ENCODE measurements around the gene HCN3.
"Not testable (repeated sequence)": the region's sequence is repeated elsewhere in the genome, so short reads cannot be mapped to it uniquely, and the experiment has no call there.

The HCN3 gene

GRCh38 chr1:155277070-155277901 lies at the start of gene HCN3:
Gene HCN3 (plus strand): TSS chr1:155277463. CDS start chr1:155277591, 128 bp downstream.
- in situ Hi-C loops (cut with HindIII; ENCODE audit: low pct_unique_long_range_greater_than_20kb, low sequenced_read_pairs) = no loop called here
- DNase-seq (ENCODE audit: low read depth in 1 of 2, low spot score in 1 of 2) = peak; percentile 98
- TF ChIP-seq JUND (IDR thresholded peaks at IDR 0.05; ENCODE audit: low read depth) = no peak

DNA sequence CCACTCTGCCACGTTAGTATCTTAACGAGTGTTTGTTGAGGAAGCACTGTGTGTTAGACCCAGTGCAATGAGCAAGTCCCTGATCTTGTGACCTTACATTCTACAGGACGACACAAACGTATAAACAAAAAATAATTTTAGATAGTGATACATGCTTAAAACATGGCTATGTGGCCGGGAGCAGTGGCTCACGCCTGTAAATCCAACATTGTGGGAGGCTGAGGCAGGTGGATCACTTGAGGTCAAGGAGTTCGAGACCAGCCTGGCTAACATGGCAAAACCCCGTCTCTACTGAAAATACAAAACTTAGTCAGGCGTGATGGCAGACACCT lies 49.2 kb upstream of the HCN3 start:
- no peak for DNase-seq (ENCODE audit: low read depth in 1 of 2, low spot score in 1 of 2)
- in situ Hi-C loops (cut with HindIII; ENCODE audit: low pct_unique_long_range_greater_than_20kb, low sequenced_read_pairs) = no loop called here
- no peak for TF ChIP-seq JUND (IDR thresholded peaks at IDR 0.05; ENCODE audit: low read depth)

GRCh38 chr1:155231302-155231701 lies 46.0 kb upstream of the HCN3 start:
- in situ Hi-C loops (cut with HindIII; ENCODE audit: low pct_unique_long_range_greater_than_20kb, low sequenced_read_pairs); DNase-seq (ENCODE audit: low read depth in 1 of 2, low spot score in 1 of 2): not testable (repeated sequence)

GRCh38 chr1:155232001-155232978 lies 45.0 kb upstream of the HCN3 start:
- in situ Hi-C loops (cut with HindIII; ENCODE audit: low pct_unique_long_range_greater_than_20kb, low sequenced_read_pairs); DNase-seq (ENCODE audit: low read depth in 1 of 2, low spot score in 1 of 2): not testable (repeated sequence)

DNA sequence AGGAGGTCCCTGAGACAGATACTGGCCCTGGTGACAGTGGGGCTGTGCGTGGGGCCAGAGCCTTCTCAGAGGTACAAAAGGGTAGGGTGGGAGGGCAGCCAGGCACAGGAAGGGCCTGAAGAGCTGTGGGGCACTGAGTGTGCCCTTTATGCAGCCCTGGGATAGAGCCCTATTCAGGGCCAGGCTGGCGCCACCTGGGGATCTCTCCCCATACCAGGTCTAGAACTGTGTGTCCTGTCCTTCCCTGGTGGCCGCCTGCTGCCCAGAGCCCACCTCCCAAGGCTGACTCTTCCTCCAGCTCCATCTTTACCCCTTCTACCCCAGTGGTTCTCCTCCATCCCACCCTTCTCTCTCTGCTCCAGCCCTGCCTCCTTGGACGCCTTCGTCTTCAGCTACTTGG lies 43.8 kb upstream of the HCN3 start:
- DNase-seq (ENCODE audit: low read depth in 1 of 2, low spot score in 1 of 2); in situ Hi-C loops (cut with HindIII; ENCODE audit: low pct_unique_long_range_greater_than_20kb, low sequenced_read_pairs): not testable (repeated sequence)

GRCh38 chr1:155235375-155235774 lies 41.9 kb upstream of the HCN3 start:
- in situ Hi-C loops (cut with HindIII; ENCODE audit: low pct_unique_long_range_greater_than_20kb, low sequenced_read_pairs) = not testable (repeated sequence)

DNA sequence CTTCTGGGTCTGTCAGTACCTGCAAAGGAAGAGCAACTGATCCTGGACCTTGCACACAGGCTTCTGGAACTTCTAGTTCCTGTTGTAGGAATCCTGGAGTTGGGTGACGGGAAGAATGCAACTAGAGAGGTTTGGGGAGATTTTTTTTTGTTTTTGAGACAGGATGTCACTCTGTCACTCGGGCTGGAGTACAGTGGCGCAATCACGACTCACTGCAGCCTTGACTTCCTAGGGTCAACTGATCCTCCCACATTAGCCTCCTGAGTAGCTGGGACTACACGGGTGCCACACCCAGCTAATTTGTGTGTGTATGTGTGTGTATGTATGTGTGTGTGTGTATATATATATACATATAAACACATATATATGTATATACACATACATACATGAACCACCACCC lies 40.8 kb upstream of the HCN3 start:
- no peak for TF ChIP-seq JUND (IDR thresholded peaks at IDR 0.05; ENCODE audit: low read depth)
- no peak for DNase-seq (ENCODE audit: low read depth in 1 of 2, low spot score in 1 of 2)
- in situ Hi-C loops (cut with HindIII; ENCODE audit: low pct_unique_long_range_greater_than_20kb, low sequenced_read_pairs) = no loop called here

More at GRCh38 chr1:155235375-155235774, 41.9 kb upstream of the HCN3 start:
- DNase-seq (ENCODE audit: low read depth in 1 of 2, low spot score in 1 of 2) = not testable (repeated sequence)

GRCh38 chr1:155241069-155241679 lies 36.1 kb upstream of the HCN3 start:
- 0 out of 2 replicates have a peak, but pooled peaks have one; percentile 14 for TF ChIP-seq JUND (IDR thresholded peaks at IDR 0.05; ENCODE audit: low read depth)
- peak; percentile 80 to 92 for DNase-seq (ENCODE audit: low read depth in 1 of 2, low spot score in 1 of 2)
- in situ Hi-C loops (cut with HindIII; ENCODE audit: low pct_unique_long_range_greater_than_20kb, low sequenced_read_pairs) = no loop called here

GRCh38 chr1:155241841-155242264 lies 35.4 kb upstream of the HCN3 start:
- TF ChIP-seq JUND (IDR thresholded peaks at IDR 0.05; ENCODE audit: low read depth) = no peak
- in situ Hi-C loops (cut with HindIII; ENCODE audit: low pct_unique_long_range_greater_than_20kb, low sequenced_read_pairs) = no loop called here
- DNase-seq (ENCODE audit: low read depth in 1 of 2, low spot score in 1 of 2) = no peak

GRCh38 chr1:155242805-155243358 lies 34.4 kb upstream of the HCN3 start:
- TF ChIP-seq JUND (IDR thresholded peaks at IDR 0.05; ENCODE audit: low read depth) = no peak
- in situ Hi-C loops (cut with HindIII; ENCODE audit: low pct_unique_long_range_greater_than_20kb, low sequenced_read_pairs) = no loop called here
- DNase-seq (ENCODE audit: low read depth in 1 of 2, low spot score in 1 of 2) = no peak

DNA sequence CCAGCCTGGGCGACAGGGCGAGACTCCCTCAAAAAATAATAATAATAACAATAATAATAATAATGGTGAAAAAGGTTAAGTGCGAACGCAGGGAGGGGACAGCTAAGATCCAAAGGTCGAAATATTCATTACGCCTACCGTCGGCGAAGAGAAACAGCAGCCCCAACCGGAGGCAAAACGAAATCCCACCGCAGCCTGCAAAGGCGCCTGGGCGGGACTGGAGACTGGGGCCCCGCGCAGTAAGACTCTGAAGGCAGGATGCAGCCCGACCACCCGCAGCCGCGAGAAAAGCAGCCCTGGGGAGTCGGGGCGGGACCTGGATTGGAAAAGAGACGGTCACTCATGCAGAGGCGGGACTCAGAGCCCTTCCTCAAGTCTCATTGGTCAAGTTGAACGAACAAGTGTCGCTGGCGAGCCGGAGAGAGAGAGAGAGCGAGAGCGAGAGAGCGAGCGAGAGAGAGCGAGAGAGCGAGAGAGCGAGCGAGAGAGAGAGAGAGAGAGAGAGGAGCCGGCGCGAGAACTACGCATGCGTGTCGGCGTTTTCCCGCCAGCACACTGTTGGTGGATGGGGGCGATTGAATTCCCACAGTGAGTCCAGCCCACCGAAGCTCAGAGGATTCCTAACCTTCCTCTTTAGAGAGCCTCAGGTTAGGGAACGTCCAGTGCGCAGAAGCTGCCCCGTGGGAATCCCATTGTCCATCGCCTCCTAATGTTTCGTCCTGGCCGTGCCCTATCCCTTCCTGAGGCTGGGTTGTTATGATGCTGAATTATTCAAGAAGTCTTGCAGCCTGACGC lies 32.7 kb upstream of the HCN3 start:
- peak; percentile 96 to 100 for DNase-seq (ENCODE audit: low read depth in 1 of 2, low spot score in 1 of 2)
- in situ Hi-C loops (cut with HindIII; ENCODE audit: low pct_unique_long_range_greater_than_20kb, low sequenced_read_pairs) = no loop called here
- TF ChIP-seq JUND (IDR thresholded peaks at IDR 0.05; ENCODE audit: low read depth) = no peak

DNA sequence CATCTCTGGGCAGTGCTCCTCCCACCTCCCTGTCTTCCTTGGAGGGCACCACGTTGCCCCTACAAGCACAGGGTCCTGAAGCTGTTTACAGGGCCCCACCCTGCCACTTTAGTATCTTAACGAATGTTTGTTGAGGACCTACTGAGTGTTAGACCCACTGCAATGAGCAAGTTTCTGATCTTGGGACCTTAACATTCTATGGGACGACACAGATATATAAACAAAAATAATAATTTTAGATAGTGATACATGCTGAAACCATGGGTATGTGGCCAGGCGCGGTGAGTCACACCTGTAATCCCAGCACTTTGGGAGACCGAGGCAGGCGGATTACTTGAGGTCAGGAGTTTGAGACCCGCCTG lies 32.1 kb upstream of the HCN3 start:
- DNase-seq (ENCODE audit: low read depth in 1 of 2, low spot score in 1 of 2) = no peak
- TF ChIP-seq JUND (IDR thresholded peaks at IDR 0.05; ENCODE audit: low read depth) = no peak
- in situ Hi-C loops (cut with HindIII; ENCODE audit: low pct_unique_long_range_greater_than_20kb, low sequenced_read_pairs) = no loop called here

GRCh38 chr1:155246796-155247195 lies 30.5 kb upstream of the HCN3 start:
- in situ Hi-C loops (cut with HindIII; ENCODE audit: low pct_unique_long_range_greater_than_20kb, low sequenced_read_pairs); DNase-seq (ENCODE audit: low read depth in 1 of 2, low spot score in 1 of 2): not testable (repeated sequence)

Data from T47D (cell line).